HG02884 (cell line): ENCODE data around the gene ANKRD62.
"Not testable (repeated sequence)": the region's sequence is repeated elsewhere in the genome, so short reads cannot be mapped to it uniquely, and the experiment has no call there.

Source experiments
- ATAC-seq: cut with Tn5 transposase; IDR thresholded peaks from one replicate; pipeline ENCODE4 v1.9.1; 2021; ENCODE audit warnings: mild to moderate bottlenecking, moderate library complexity; ENCODE audit not compliant: unreplicated experiment

The ANKRD62 gene

GRCh38 chr18:12092398-12093229 is 1.0 kb upstream of the ANKRD62 start:
- ATAC-seq = no peak

- no peak for ATAC-seq
Measured at GRCh38 chr18:12098374-12098773, 4.7 kb downstream of the ANKRD62 start.

GRCh38 chr18:12099160-12099559 is 5.5 kb downstream of the ANKRD62 start:
- ATAC-seq = no peak

GRCh38 chr18:12101266-12101665 is 7.6 kb downstream of the ANKRD62 start:
- ATAC-seq = no peak

GRCh38 chr18:12102136-12102842 is 8.6 kb downstream of the ANKRD62 start:
- no peak for ATAC-seq

GRCh38 chr18:12106471-12106870 is 12.8 kb downstream of the ANKRD62 start:
- no peak for ATAC-seq

GRCh38 chr18:12109836-12110235 is 16.2 kb downstream of the ANKRD62 start:
- no peak for ATAC-seq

- ATAC-seq = no peak
Measured at GRCh38 chr18:12113999-12114646, 20.5 kb downstream of the ANKRD62 start.

- ATAC-seq = no peak
Measured at GRCh38 chr18:12119358-12119757, 25.7 kb downstream of the ANKRD62 start.

GRCh38 chr18:12121175-12122042 is 27.8 kb downstream of the ANKRD62 start:
- ATAC-seq = no peak

- not testable (repeated sequence) for ATAC-seq
Measured at GRCh38 chr18:12122043-12122389, 28.4 kb downstream of the ANKRD62 start.

GRCh38 chr18:12127647-12128046 is 34.0 kb downstream of the ANKRD62 start:
- ATAC-seq = not testable (repeated sequence)

GRCh38 chr18:12138831-12139230 is 45.2 kb downstream of the ANKRD62 start:
- ATAC-seq = not testable (repeated sequence)

GRCh38 chr18:12140866-12141265 is 47.2 kb downstream of the ANKRD62 start:
- not testable (repeated sequence) for ATAC-seq

- not testable (repeated sequence) for ATAC-seq
Measured at GRCh38 chr18:12141778-12142177, 48.1 kb downstream of the ANKRD62 start.

GRCh38 chr18:12149431-12149830 is 55.8 kb downstream of the ANKRD62 start:
- not testable (repeated sequence) for ATAC-seq

- no peak for ATAC-seq
Measured at GRCh38 chr18:12154361-12154760, 60.7 kb downstream of the ANKRD62 start.

GRCh38 chr18:12155996-12156395 is 62.4 kb downstream of the ANKRD62 start:
- no peak for ATAC-seq

- no peak for ATAC-seq
Measured at GRCh38 chr18:12159446-12159845, 65.8 kb downstream of the ANKRD62 start.

GRCh38 chr18:12162786-12163185 is 69.1 kb downstream of the ANKRD62 start:
- no peak for ATAC-seq
